ENCODE data around the gene CFAP73. TPM values are rescaled to one million over a fixed set of nuclear protein-coding genes. Genes with fewer than 3 reads are reported as not detected.

Gene CFAP73
- total RNA-seq, 1 experiment from 2014 or later: not detected

DNA sequence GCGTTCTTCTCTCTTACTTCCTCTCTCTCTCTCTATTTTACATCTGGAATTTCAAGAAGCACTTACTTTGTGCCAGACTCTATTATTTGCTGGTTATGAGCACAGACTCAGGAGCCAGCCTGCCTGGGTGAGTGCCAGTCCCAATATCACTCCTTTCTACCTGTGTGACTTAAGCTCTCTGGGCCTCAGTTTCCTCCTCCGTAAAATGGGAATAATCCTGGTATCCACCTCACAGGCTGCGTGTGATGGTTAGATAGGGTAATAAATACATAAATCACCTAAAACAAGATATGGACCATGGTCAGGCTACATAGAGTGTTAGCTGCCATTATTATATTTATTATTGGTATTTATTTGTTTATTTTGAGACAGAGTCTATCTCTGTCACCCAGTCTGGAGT lies 38.3 kb upstream of the CFAP73 start:
- Mint-ChIP-seq H3K27ac (ENCODE audit: low read depth, unreplicated experiment) (no peak overlapping the region), H3K36me3 (ENCODE audit: insufficient read depth, unreplicated experiment) (no peaks in the 10 kb centered on the region), H3K4me3 (ENCODE audit: unreplicated experiment) (no peak overlapping the region), H3K27me3 (ENCODE audit: insufficient read depth, unreplicated experiment) (no peaks in the 10 kb centered on the region), H3K9me3 (ENCODE audit: unreplicated experiment) (no peaks in the 10 kb centered on the region), H3K4me1 (ENCODE audit: insufficient read depth, unreplicated experiment) (peaks cover 2% of the 10 kb centered on the region)
- intact Hi-C loops (cut with micrococcal nuclease): no loop called here
- no peak for DNase-seq (ENCODE audit: unreplicated experiment)
- ChIA-PET CTCF (interaction anchor here (0.5 to 1.1 kb wide), 3 partner anchors 12 to 1096 kb away, joined by 3 to 5 read pairs (median 3); no protein-coding TSS in a partner anchor), POLR2A (no interaction called here)
- TF ChIP-seq CTCF (IDR thresholded peaks at IDR 0.05; ENCODE audit: unreplicated experiment): no peak
- BruUV-seq (replicated peaks): no TSS peak

DNA sequence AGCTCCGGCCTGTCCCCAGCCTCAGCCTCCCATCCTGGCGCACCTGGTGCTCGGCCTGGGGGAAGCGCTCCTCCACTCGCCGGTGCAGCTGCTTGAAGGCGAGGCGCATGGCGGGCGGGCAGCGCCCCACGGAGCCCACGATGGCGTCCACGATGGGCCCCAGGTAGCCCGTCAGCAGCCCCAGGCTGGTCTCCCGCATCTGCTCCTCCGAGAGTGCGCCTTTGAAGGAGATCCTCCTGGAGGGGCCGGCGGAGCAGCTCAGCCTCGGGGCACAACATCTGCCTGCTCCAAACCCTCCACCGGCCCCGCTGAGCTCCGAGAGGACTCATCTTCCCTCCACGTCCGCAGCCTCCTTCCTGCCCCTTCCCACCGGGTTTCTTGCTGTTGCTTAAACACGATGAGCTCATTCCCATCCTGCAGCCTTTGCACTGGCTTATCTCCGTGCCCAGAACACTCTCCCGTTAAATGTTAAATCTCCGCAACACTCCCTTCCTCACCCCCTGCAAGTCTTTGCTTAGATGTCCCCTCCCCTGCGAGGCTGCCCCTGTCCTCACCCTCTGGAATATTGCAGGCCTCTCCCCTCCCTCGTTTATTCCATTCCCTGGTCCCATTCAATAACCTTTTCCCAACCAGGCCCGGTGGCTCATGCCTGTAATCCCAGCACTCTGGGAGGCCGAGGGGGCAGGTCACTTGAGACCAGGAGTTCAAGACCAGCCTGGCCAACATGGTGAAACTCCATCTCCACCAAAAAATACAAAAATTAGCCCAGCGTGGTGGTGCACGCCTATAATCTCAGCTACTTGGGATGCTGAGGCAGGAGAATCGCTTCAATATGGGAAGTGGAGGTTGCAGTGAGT lies 37.3 kb upstream of the CFAP73 start:
- peaks cover 6% of the 10 kb centered on the region for H3K4me1 Mint-ChIP-seq (ENCODE audit: insufficient read depth, unreplicated experiment)
- no peak overlapping the region for H3K4me3 Mint-ChIP-seq (ENCODE audit: unreplicated experiment)
- no peaks in the 10 kb centered on the region for H3K27me3 Mint-ChIP-seq (ENCODE audit: insufficient read depth, unreplicated experiment)
- no peak for DNase-seq (ENCODE audit: unreplicated experiment)
- no TSS peak for BruUV-seq (replicated peaks)
- intact Hi-C loops (cut with micrococcal nuclease): no loop called here
- ChIA-PET CTCF (interaction anchor here (0.5 to 0.6 kb wide), 2 partner anchors 82 to 1095 kb away, joined by 3 to 5 read pairs; no protein-coding TSS in a partner anchor), POLR2A (interaction anchor here (0.7 kb wide), 1 partner anchor 57 kb away, joined by 3 read pairs; no protein-coding TSS in a partner anchor)
- no peaks in the 10 kb centered on the region for H3K9me3 Mint-ChIP-seq (ENCODE audit: unreplicated experiment)
- TF ChIP-seq CTCF (IDR thresholded peaks at IDR 0.05; ENCODE audit: unreplicated experiment): no peak
- H3K27ac Mint-ChIP-seq (ENCODE audit: low read depth, unreplicated experiment): no peak overlapping the region
- no peaks in the 10 kb centered on the region for H3K36me3 Mint-ChIP-seq (ENCODE audit: insufficient read depth, unreplicated experiment)

GRCh38 chr12:113113397-113113796 lies 36.1 kb upstream of the CFAP73 start:
- BruUV-seq (replicated peaks): no TSS peak
- Mint-ChIP-seq H3K27ac (ENCODE audit: low read depth, unreplicated experiment) (no peak overlapping the region), H3K9me3 (ENCODE audit: unreplicated experiment) (no peaks in the 10 kb centered on the region), H3K4me1 (ENCODE audit: insufficient read depth, unreplicated experiment) (peaks cover 6% of the 10 kb centered on the region), H3K27me3 (ENCODE audit: insufficient read depth, unreplicated experiment) (no peaks in the 10 kb centered on the region), H3K4me3 (ENCODE audit: unreplicated experiment) (no peak overlapping the region), H3K36me3 (ENCODE audit: insufficient read depth, unreplicated experiment) (no peaks in the 10 kb centered on the region)
- TF ChIP-seq CTCF (IDR thresholded peaks at IDR 0.05; ENCODE audit: unreplicated experiment): no peak
- CTCF ChIA-PET: no interaction called here
- POLR2A ChIA-PET: interaction anchor here (0.7 kb wide), 1 partner anchor 15 kb away, joined by 4 read pairs; no protein-coding TSS in a partner anchor
- DNase-seq (ENCODE audit: unreplicated experiment): no peak
- intact Hi-C loops (cut with micrococcal nuclease): no loop called here

DNA sequence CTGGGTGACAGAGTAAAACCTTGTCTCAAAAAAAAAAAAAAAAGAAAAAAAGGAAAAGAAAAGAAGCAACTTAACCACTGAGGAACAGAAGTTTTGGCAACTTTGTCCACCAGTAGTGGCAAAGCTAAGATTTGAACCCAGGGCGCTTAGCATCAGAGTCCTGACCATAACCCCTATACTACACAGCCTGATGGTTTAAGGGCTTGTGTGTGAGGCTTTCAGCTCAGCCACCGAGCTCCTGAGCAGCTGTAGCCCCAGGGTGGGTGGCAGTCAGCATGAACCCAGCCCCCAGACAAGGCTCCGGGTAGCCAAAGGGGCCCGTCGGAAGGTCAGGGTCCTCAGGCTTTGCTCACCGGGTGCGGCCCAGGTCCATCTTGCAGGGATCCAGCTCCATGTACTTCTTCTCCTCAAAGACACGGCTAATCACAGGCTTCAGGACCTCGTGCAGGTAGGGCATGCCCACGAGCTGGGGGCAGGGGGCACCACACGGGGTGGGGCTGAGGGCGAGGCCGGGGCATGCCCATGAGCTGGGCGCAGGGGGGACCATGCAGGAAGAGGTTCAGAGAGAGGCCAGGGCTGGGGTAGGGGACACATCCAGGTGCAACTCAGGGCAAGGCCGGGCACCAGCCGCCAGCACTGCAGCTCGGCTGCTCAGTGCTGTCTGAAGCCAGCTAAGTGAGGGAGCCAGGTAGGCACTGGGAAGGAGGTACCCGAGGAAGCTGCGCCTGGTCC lies 34.9 kb upstream of the CFAP73 start:
- no peaks in the 10 kb centered on the region for H3K36me3 Mint-ChIP-seq (ENCODE audit: insufficient read depth, unreplicated experiment)
- no peak overlapping the region for H3K4me3 Mint-ChIP-seq (ENCODE audit: unreplicated experiment)
- no peaks in the 10 kb centered on the region for H3K9me3 Mint-ChIP-seq (ENCODE audit: unreplicated experiment)
- TF ChIP-seq CTCF (IDR thresholded peaks at IDR 0.05; ENCODE audit: unreplicated experiment): no peak
- H3K27ac Mint-ChIP-seq (ENCODE audit: low read depth, unreplicated experiment): no peak overlapping the region
- peaks cover 6% of the 10 kb centered on the region for H3K4me1 Mint-ChIP-seq (ENCODE audit: insufficient read depth, unreplicated experiment)
- POLR2A ChIA-PET: interaction anchor here (0.6 kb wide), 1 partner anchor 107 kb away, joined by 3 read pairs; the partner anchor contains the start of gene TPCN1
- no peaks in the 10 kb centered on the region for H3K27me3 Mint-ChIP-seq (ENCODE audit: insufficient read depth, unreplicated experiment)
- CTCF ChIA-PET: interaction anchor here (0.6 to 1.4 kb wide), 6 partner anchors 9 to 83 kb away, joined by 3 to 9 read pairs (median 4); no protein-coding TSS in a partner anchor
- BruUV-seq (replicated peaks): no TSS peak
- DNase-seq (ENCODE audit: unreplicated experiment): no peak
- intact Hi-C loops (cut with micrococcal nuclease): no loop called here
